GM20000 (cell line): Measurements from ENCODE around the gene PHF2.

Source experiments
- DNase-seq: peaks from one replicate; pipeline ENCODE4 v3.0.0; 2012; ENCODE audit warnings: low spot score
- CTCF ChIP-seq: IDR thresholded peaks from 2 replicates; pipeline ENCODE4 v1.5.1; 2012; ENCODE audit warnings: mild to moderate bottlenecking, control low read depth; ENCODE audit errors: extremely low read depth, missing control alignments

Gene PHF2

GRCh38 chr9:93567271-93567959 lies 9.0 kb upstream of the PHF2 start:
- no peak for DNase-seq
- no peak for TF ChIP-seq CTCF

GRCh38 chr9:93568169-93568568 lies 8.2 kb upstream of the PHF2 start:
- no peak for TF ChIP-seq CTCF
- no peak for DNase-seq

- no peak for TF ChIP-seq CTCF
- DNase-seq, result no peak
Observed at GRCh38 chr9:93569621-93570174, 6.7 kb upstream of the PHF2 start.

- DNase-seq, result no peak
- TF ChIP-seq CTCF, result no peak
Observed at GRCh38 chr9:93572221-93572620, 4.2 kb upstream of the PHF2 start.

- DNase-seq, result no peak
- no peak for TF ChIP-seq CTCF
Observed at GRCh38 chr9:93572636-93573515, 3.5 kb upstream of the PHF2 start.

- TF ChIP-seq CTCF, result no peak
- no peak for DNase-seq
Observed at GRCh38 chr9:93573516-93573828, 2.9 kb upstream of the PHF2 start.
